Activated CD4-positive, alpha-beta T cell treated with anti-CD3 and anti-CD28 coated beads, Interleukin-2, amount 10 ng/mL, durations not matched to agents 7 days and 5 days (primary cell): Measurements from ENCODE around the gene GLMP. TPM values are rescaled to one million over a fixed set of nuclear protein-coding genes. Genes with fewer than 3 reads are reported as not detected.
A peak's percentile ranks its signal among the peaks of the same experiment; 100 is the strongest.

Experiments
- CTCF ChIA-PET: fragments of 350-600 bp; sonication (Branson Sonifier 250); formaldehyde crosslinking; loops from one replicate; lab custom pipeline; 2021; ENCODE audit warnings: antibody characterized with exemption; lab: Charles Lee
- POLR2A ChIA-PET: fragments of 350-600 bp; sonication (Branson Sonifier 250); formaldehyde crosslinking; loops from one replicate; lab custom pipeline; 2021; ENCODE audit warnings: antibody characterized with exemption; lab: Charles Lee
- DNase-seq: peaks from one replicate; pipeline ENCODE4 v3.0.0-alpha.2; 2020
- H3K27ac Mint-ChIP-seq: one replicate; pipeline ENCODE4 v1.8.0; 2021; ENCODE audit warnings: mild to moderate bottlenecking, moderate library complexity, mixed read lengths
- H3K27me3 Mint-ChIP-seq: one replicate; pipeline ENCODE4 v1.8.0; 2021; ENCODE audit warnings: mixed read lengths
- H3K36me3 Mint-ChIP-seq: one replicate; pipeline ENCODE4 v1.8.0; 2021; ENCODE audit warnings: low read depth, mixed read lengths
- H3K4me1 Mint-ChIP-seq: one replicate; pipeline ENCODE4 v1.8.0; 2021; ENCODE audit warnings: mixed read lengths
- H3K4me3 Mint-ChIP-seq: one replicate; pipeline ENCODE4 v1.8.0; 2021; ENCODE audit warnings: mild to moderate bottlenecking, moderate library complexity, mixed read lengths
- H3K9me3 Mint-ChIP-seq: one replicate; pipeline ENCODE4 v1.8.0; 2021; ENCODE audit warnings: mixed read lengths
- total RNA-seq, 2 experiments: library from RNA; stranded (reverse); gene quantifications; one replicate each; pipeline ENCODE4 v1.2.3, GENCODE V29; 2021

Gene GLMP
- total RNA-seq, 2 experiments from 2014 or later = 33.2 to 33.6 TPM

DNA sequence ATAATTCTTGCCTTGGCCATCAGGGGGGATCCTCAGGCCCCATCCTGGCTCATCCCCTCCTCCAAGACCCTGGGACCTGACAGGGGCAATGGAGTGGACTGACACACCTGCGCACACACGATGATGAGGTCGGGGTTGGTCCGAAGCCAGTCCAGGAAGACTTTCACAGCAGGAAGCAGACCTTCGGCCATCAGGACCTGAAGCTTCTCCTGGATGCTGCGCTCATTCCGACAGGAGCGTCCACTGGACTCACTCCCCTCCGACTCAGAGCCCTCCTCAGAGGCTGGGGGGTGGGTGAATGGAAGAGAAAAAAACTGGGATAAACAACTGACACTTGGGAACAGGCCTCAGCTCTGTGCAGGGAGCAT lies 32.2 kb downstream of the GLMP start:
- Mint-ChIP-seq H3K27ac (no peak overlapping the region), H3K9me3 (no peaks in the 10 kb centered on the region), H3K27me3 (no peaks in the 10 kb centered on the region), H3K4me3 (no peak overlapping the region), H3K36me3 (peaks cover 69% of the 10 kb centered on the region), H3K4me1 (no peaks in the 10 kb centered on the region)
- DNase-seq = no peak
- ChIA-PET POLR2A (no interaction called here), CTCF (interaction anchor here (0.5 to 1.2 kb wide), 3 partner anchors 10 to 38 kb away, joined by 3 to 4 read pairs (median 3); no protein-coding TSS in a partner anchor)

DNA sequence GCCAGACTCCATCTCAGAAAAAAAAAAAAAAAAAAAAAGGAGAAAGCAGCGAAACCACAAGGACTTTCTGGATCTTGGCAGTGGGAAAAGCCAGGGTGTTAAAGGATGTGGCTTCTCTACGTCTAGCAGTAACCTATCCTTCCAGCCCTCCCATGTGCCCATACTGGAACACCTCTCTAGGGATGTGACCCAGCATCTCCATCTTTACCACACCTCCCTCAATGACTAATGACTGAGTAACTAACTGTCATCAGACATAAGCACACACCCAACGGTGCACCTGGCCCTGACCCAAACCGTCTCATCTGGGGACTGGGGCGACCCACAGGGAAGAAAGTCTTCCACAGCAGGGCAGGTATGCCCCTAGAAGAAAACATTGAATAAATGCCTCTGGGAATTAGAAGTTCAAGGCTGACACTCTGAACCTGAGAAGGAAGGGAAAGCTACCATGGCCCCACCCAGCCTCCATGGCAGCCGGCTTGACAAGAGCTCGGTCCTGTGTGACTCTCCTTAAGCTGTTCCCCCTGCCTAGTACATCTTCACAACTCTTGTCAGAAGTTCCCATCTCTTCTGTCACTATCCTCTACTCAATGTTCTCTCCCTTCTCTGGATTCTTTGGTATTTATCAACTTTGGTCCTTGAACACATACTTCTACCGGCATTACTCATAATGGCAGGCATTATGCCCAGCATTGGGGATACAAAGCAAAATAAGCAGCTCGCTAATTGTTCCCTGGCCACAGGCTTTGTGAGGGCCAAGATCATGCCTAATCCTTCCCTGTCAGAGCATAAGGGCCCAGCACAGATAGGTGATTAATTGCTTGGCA lies 32.8 kb downstream of the GLMP start:
- ChIA-PET CTCF (interaction anchor here (0.5 to 1.5 kb wide), 4 partner anchors 11 to 38 kb away, joined by 3 to 5 read pairs (median 4); no protein-coding TSS in a partner anchor), POLR2A (no interaction called here)
- no peak overlapping the region for H3K4me3 Mint-ChIP-seq
- H3K27me3 Mint-ChIP-seq = no peaks in the 10 kb centered on the region
- DNase-seq = no peak
- no peak overlapping the region for H3K27ac Mint-ChIP-seq
- H3K36me3 Mint-ChIP-seq = peaks cover 67% of the 10 kb centered on the region
- H3K9me3 Mint-ChIP-seq = no peaks in the 10 kb centered on the region
- peaks cover 6% of the 10 kb centered on the region for H3K4me1 Mint-ChIP-seq

- Mint-ChIP-seq H3K4me1 (peaks cover 14% of the 10 kb centered on the region), H3K36me3 (peaks cover 66% of the 10 kb centered on the region), H3K27me3 (no peaks in the 10 kb centered on the region), H3K4me3 (no peak overlapping the region), H3K9me3 (no peaks in the 10 kb centered on the region), H3K27ac (no peak overlapping the region)
- CTCF ChIA-PET = interaction anchor here (1.2 to 1.5 kb wide), 3 partner anchors 10 to 125 kb away, joined by 3 to 5 read pairs (median 4); no protein-coding TSS in a partner anchor
- DNase-seq = no peak
- POLR2A ChIA-PET = no interaction called here
Observed at GRCh38 chr1:156260896-156261295, 34.6 kb downstream of the GLMP start.

- Mint-ChIP-seq H3K9me3 (no peaks in the 10 kb centered on the region), H3K27ac (peak overlapping the region; percentile 20), H3K4me3 (no peak overlapping the region), H3K27me3 (no peaks in the 10 kb centered on the region), H3K36me3 (peaks cover 58% of the 10 kb centered on the region), H3K4me1 (peaks cover 14% of the 10 kb centered on the region)
- CTCF ChIA-PET = interaction anchor here (0.9 to 1.8 kb wide), 6 partner anchors 8 to 124 kb away, joined by 3 to 8 read pairs (median 4); partner anchors contain the start of gene GLMP
- DNase-seq = no peak
- POLR2A ChIA-PET = no interaction called here
Observed at GRCh38 chr1:156259805-156260204, 35.7 kb downstream of the GLMP start.

DNA sequence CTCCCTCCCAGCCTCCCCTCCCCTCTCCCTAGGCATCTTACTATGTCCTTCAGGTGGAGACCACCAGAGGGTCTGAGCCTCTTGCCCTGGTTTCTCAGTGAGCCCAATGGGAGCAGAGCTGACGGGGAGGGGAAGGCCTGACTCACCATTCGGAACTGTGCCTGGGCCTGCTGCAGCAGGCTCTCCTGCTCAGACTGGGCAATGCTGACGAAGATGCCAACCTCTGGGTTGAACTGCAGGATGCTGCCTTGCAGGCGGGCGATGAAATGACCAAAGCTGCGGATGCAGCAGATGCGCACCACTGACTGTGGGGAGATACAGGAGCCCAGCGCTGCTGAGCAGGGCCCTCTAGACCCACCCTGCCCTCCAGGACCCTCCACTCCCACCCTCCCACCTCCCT lies 36.6 kb downstream of the GLMP start:
- no peak overlapping the region for H3K4me3 Mint-ChIP-seq
- ChIA-PET CTCF (interaction anchor here (1.3 to 1.8 kb wide), 2 partner anchors 13 to 34 kb away, joined by 4 to 8 read pairs; no protein-coding TSS in a partner anchor), POLR2A (no interaction called here)
- peaks cover 55% of the 10 kb centered on the region for H3K36me3 Mint-ChIP-seq
- DNase-seq = no peak
- no peak overlapping the region for H3K27ac Mint-ChIP-seq
- H3K27me3 Mint-ChIP-seq = no peaks in the 10 kb centered on the region
- H3K9me3 Mint-ChIP-seq = no peaks in the 10 kb centered on the region
- peaks cover 14% of the 10 kb centered on the region for H3K4me1 Mint-ChIP-seq

DNA sequence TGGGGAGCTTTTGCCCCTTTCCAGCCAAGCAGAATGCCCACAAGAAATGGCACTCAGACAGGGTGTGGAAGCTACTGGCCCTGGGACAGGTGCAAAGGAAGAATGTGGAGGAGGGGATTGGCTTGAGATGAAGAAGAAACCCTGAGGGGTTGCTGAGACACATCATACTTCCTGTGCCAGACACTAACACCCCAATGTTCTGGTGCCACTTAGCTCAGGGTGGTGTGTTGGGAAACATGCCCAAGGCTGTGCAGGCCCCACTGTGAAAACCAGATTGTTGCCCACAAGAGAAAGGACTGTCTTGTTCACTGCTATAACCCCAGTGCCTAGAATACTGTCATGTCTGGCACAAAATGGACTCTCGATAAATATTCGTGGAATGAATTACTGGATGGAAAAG lies 37.8 kb downstream of the GLMP start:
- Mint-ChIP-seq H3K4me3 (no peak overlapping the region), H3K27me3 (no peaks in the 10 kb centered on the region), H3K9me3 (no peaks in the 10 kb centered on the region), H3K4me1 (peaks cover 14% of the 10 kb centered on the region), H3K36me3 (peaks cover 55% of the 10 kb centered on the region), H3K27ac (no peak overlapping the region)
- ChIA-PET CTCF (interaction anchor here (1.3 kb wide), 1 partner anchor 33 kb away, joined by 3 read pairs; no protein-coding TSS in a partner anchor), POLR2A (no interaction called here)
- DNase-seq = no peak

DNA sequence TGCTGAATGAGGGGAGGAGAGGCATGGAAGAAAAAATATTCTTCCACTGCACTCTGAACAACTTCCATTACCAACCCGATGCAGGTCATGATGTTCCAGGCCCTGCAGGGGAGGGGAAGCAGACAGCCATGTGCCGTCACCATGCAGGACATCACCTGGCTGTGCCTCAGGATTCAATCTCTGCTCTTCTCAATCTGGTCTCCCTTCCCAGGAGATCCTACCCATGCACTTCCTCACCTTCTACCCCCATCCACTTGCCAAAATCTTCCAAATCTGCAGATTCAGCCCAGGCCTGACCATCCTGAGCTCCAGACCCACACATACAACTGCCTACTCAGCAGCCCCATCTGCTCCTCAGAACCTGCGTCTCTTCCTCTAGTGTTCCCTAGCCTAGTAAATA lies 41.8 kb downstream of the GLMP start:
- H3K9me3 Mint-ChIP-seq = no peaks in the 10 kb centered on the region
- H3K36me3 Mint-ChIP-seq = peaks cover 49% of the 10 kb centered on the region
- ChIA-PET CTCF (interaction anchor here (0.7 to 1.6 kb wide), 2 partner anchors 15 to 26 kb away, joined by 3 read pairs; no protein-coding TSS in a partner anchor), POLR2A (no interaction called here)
- H3K4me1 Mint-ChIP-seq = peaks cover 31% of the 10 kb centered on the region
- DNase-seq = no peak
- no peak overlapping the region for H3K4me3 Mint-ChIP-seq
- H3K27ac Mint-ChIP-seq = no peak overlapping the region
- no peaks in the 10 kb centered on the region for H3K27me3 Mint-ChIP-seq

DNA sequence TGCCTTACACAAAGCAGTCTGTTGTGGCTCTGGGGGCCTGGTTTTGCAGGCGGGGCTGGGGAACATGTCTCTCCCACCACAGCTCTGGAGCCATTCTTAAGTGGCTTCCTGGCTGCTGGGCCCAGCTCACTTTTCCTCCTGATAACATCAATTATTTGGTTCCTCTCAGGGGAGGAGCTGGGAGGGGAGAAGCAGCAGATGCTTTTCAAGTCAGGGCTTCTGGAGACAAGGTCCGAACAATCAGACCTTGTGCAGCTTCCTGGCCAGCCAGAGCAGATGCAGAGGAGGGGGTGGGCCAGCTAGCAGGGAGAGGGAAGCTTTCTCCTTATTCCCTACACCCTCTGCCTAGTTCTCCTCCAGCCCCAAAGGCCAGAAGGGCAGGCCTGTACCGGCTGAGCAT lies 44.0 kb downstream of the GLMP start:
- Mint-ChIP-seq H3K27ac (peak overlapping the region; percentile 46), H3K27me3 (no peaks in the 10 kb centered on the region), H3K4me1 (peaks cover 19% of the 10 kb centered on the region), H3K9me3 (no peaks in the 10 kb centered on the region), H3K4me3 (no peak overlapping the region), H3K36me3 (peaks cover 33% of the 10 kb centered on the region)
- POLR2A ChIA-PET = no interaction called here
- DNase-seq = no peak
- CTCF ChIA-PET = interaction anchor here (0.9 to 1.7 kb wide), 8 partner anchors 8 to 155 kb away, joined by 3 to 10 read pairs (median 5); no protein-coding TSS in a partner anchor

DNA sequence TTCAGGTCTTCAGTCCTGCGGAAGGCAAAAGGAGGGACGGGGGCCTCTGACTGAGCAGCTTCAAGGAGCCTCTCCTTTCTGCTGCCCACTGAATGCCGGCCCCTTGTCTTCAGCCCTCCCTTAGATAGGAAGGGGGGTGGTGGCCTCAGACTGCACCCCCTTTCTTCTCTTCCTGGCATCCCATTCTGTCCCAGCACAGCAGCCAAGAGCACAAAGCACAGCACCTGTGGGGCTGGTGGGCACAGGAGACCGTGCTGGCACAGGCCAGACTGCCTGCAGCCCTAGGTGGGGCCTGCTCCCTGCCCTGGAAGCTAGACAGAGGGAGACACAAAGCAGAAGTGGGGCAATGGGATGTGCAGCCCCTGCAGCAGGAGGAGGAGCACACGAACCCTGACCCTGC lies 45.9 kb downstream of the GLMP start:
- ChIA-PET CTCF (interaction anchor here (0.6 kb wide), 1 partner anchor 15 kb away, joined by 3 read pairs; no protein-coding TSS in a partner anchor), POLR2A (no interaction called here)
- H3K36me3 Mint-ChIP-seq = peaks cover 26% of the 10 kb centered on the region
- H3K9me3 Mint-ChIP-seq = no peaks in the 10 kb centered on the region
- no peak overlapping the region for H3K27ac Mint-ChIP-seq
- H3K4me1 Mint-ChIP-seq = peaks cover 31% of the 10 kb centered on the region
- H3K4me3 Mint-ChIP-seq = no peak overlapping the region
- DNase-seq = no peak
- no peaks in the 10 kb centered on the region for H3K27me3 Mint-ChIP-seq

DNA sequence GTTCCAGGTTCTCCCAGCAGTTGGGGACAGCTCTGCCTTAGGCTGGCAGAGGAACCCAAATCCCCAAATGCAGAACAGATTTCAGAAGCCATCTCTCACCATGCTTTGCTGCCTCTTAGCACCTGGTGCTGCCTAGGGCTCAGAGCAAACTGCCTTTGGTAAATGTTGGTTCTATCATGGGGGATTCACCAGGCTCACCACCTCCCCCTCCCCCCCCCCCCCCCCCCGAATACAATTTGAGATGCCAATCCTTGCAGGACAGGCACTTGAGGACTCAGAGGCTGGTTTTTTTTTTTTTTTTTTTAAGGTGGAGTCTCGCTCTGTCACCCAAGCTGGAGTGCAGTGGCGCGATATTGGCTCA lies 47.2 kb downstream of the GLMP start:
- ChIA-PET CTCF (interaction anchor here (1.1 to 4.7 kb wide), 3 partner anchors 15 to 151 kb away, joined by 3 to 21 read pairs (median 4); no protein-coding TSS in a partner anchor), POLR2A (no interaction called here)
- peaks cover 18% of the 10 kb centered on the region for H3K36me3 Mint-ChIP-seq
- H3K27ac Mint-ChIP-seq = peak overlapping the region; percentile 31
- DNase-seq = no peak
- H3K27me3 Mint-ChIP-seq = no peaks in the 10 kb centered on the region
- no peak overlapping the region for H3K4me3 Mint-ChIP-seq
- peaks cover 35% of the 10 kb centered on the region for H3K4me1 Mint-ChIP-seq
- H3K9me3 Mint-ChIP-seq = no peaks in the 10 kb centered on the region

DNA sequence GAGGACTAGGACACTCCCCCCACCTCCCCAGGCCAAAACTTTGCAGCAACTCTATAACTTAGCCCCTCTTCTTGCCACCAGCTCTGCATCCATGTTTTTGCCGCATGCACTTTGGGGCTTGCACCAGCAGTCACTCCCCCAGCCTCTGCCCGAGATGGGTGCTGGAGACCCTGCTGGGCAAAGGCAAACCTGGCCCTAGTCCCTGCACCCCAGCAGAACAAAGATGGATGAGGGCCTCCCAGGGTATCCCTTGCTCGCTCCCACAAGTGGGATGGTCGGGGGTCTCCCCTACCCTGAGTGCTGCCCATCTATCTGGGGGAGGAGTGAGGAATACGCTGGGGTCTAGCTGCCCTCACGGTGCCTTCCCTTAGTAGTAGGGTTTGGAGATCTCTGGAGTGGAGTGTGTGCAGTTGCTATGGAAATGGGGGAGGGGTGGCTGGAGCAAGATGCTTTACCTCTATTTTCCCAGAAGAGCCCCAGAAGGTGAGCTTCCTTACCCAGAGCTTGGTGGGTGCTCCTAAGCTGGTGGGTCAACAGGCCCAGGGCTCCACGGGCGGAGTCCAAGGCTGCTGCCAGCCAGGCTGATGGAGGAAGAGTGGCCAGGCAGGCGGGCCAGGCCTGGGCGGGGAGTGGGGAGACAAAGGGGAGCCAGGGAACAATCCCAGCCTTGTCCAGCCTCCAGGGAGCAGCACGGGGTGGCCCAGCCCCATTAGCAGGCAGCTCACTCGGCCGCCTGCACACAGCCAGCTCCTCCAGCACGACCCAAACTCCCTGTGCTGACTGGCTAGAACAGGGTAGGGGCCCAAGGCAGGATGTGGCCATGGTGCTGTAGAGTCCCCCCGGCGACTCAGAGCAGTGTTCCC lies 47.8 kb downstream of the GLMP start, which contains the start of gene PAQR6:
TSS of gene PAQR6 (minus strand) at position 597 of the 863 bp plus-strand sequence. CDS start 1,325 bp downstream, outside the sequence.
- Mint-ChIP-seq H3K27me3 (no peaks in the 10 kb centered on the region), H3K4me3 (no peak within 1 kb of the TSS), H3K4me1 (peaks cover 34% of the 10 kb centered on the region), H3K27ac (peak within 1 kb of the TSS; percentile 77), H3K9me3 (no peaks in the 10 kb centered on the region), H3K36me3 (peaks cover 12% of the 10 kb centered on the region)
- ChIA-PET CTCF (interaction anchor here (0.6 to 4.7 kb wide), 6 partner anchors 11 to 151 kb away, joined by 3 to 21 read pairs (median 4); no protein-coding TSS in a partner anchor), POLR2A (no interaction called here)
- DNase-seq = no peak

- ChIA-PET POLR2A (no interaction called here), CTCF (interaction anchor here (0.6 to 4.7 kb wide), 9 partner anchors 12 to 199 kb away, joined by 3 to 21 read pairs (median 4); no protein-coding TSS in a partner anchor)
- H3K27me3 Mint-ChIP-seq = no peaks in the 10 kb centered on the region
- peaks cover 26% of the 10 kb centered on the region for H3K4me1 Mint-ChIP-seq
- peaks cover 10% of the 10 kb centered on the region for H3K36me3 Mint-ChIP-seq
- no peak for DNase-seq
- no peaks in the 10 kb centered on the region for H3K9me3 Mint-ChIP-seq
- H3K4me3 Mint-ChIP-seq = no peak overlapping the region
- H3K27ac Mint-ChIP-seq = no peak overlapping the region
Observed at GRCh38 chr1:156246781-156247459, 48.6 kb downstream of the GLMP start.
